AG09319 (cell line): ENCODE measurements around the gene OR5K2.

ENCODE experiments used
- DNase-seq: peaks from one replicate; pipeline ENCODE4 v3.0.0-alpha.2; 2010; ENCODE audit warnings: low read depth; ENCODE audit errors: extremely low read depth
- CTCF ChIP-seq: IDR thresholded peaks from 2 replicates; pipeline ENCODE4 v1.5.1; 2011; ENCODE audit warnings: low read depth, mild to moderate bottlenecking, inconsistent platforms, low read length, moderate library complexity

OR5K2 gene

GRCh38 chr3:98531622-98532274 is 34.3 kb downstream of the OR5K2 start, which contains the start of gene GPR15:
Gene GPR15, plus strand, starts transcription at chr3:98531978. Its CDS starts 56 bp downstream, at chr3:98532034.
- no peak for DNase-seq
- TF ChIP-seq CTCF, result no peak

- no peak for DNase-seq
- no peak for TF ChIP-seq CTCF
Observed at GRCh38 chr3:98532275-98532637, 34.8 kb downstream of the OR5K2 start.

GRCh38 chr3:98532709-98533571 is 35.5 kb downstream of the OR5K2 start:
- no peak for DNase-seq
- TF ChIP-seq CTCF, result no peak

GRCh38 chr3:98534168-98534567 is 36.7 kb downstream of the OR5K2 start:
- DNase-seq, result no peak
- no peak for TF ChIP-seq CTCF

GRCh38 chr3:98534734-98535133 is 37.3 kb downstream of the OR5K2 start:
- no peak for TF ChIP-seq CTCF
- no peak for DNase-seq

GRCh38 chr3:98536456-98537017 is 39.1 kb downstream of the OR5K2 start:
- TF ChIP-seq CTCF, result no peak
- DNase-seq, result no peak

GRCh38 chr3:98540346-98540745 is 42.9 kb downstream of the OR5K2 start:
- DNase-seq, result no peak

More at GRCh38 chr3:98540346-98540745, 42.9 kb downstream of the OR5K2 start:
- TF ChIP-seq CTCF, result no peak
